ENCODE measurements around the gene CCDC200. TPM values are rescaled to one million over a fixed set of nuclear protein-coding genes. Genes with fewer than 3 reads are reported as not detected.
A peak's percentile ranks its signal among the peaks of the same experiment; 100 is the strongest.
"Not testable (repeated sequence)": the region's sequence is repeated elsewhere in the genome, so short reads cannot be mapped to it uniquely, and the experiment has no call there.

CCDC200 gene
- not detected for total RNA-seq
- long read RNA-seq, partial matches to known transcripts = 0 of 15 reads
- long read RNA-seq, other reads (novel, unspliced or antisense) = 15 of 15 reads

- DNase-seq (ENCODE audit: low spot score); intact Hi-C loops (cut with DNase I): not testable (repeated sequence)
Observed at GRCh38 chr17:43228020-43228782, at the start of gene CCDC200. Gene CCDC200, minus strand, starts transcription at chr17:43228623. Its CDS starts 69 bp downstream, at chr17:43228554.

GRCh38 chr17:43272914-43273313 is 44.5 kb upstream of the CCDC200 start:
- DNase-seq (ENCODE audit: low spot score); intact Hi-C loops (cut with DNase I): not testable (repeated sequence)

DNA sequence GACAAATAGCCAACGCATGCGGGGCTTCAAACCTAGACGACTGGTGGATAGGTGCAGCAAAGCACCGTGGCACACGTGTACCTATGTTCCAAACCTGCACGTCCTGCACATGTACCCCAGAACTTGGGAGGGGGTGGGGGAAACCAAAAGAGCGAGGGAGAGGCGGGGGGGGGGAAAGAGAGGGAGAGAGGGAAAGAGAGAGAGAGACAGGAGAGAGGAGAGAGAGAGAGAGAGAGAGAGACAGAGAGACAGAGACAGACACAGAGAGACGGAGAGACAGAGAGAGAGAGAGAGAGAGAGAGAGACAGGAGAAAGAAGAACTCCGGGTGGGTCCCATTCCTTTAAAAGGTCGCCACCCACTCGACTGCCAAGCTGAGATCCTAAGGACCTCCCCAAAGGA is 44.1 kb upstream of the CCDC200 start:
- intact Hi-C loops (cut with DNase I); DNase-seq (ENCODE audit: low spot score): not testable (repeated sequence)

DNA sequence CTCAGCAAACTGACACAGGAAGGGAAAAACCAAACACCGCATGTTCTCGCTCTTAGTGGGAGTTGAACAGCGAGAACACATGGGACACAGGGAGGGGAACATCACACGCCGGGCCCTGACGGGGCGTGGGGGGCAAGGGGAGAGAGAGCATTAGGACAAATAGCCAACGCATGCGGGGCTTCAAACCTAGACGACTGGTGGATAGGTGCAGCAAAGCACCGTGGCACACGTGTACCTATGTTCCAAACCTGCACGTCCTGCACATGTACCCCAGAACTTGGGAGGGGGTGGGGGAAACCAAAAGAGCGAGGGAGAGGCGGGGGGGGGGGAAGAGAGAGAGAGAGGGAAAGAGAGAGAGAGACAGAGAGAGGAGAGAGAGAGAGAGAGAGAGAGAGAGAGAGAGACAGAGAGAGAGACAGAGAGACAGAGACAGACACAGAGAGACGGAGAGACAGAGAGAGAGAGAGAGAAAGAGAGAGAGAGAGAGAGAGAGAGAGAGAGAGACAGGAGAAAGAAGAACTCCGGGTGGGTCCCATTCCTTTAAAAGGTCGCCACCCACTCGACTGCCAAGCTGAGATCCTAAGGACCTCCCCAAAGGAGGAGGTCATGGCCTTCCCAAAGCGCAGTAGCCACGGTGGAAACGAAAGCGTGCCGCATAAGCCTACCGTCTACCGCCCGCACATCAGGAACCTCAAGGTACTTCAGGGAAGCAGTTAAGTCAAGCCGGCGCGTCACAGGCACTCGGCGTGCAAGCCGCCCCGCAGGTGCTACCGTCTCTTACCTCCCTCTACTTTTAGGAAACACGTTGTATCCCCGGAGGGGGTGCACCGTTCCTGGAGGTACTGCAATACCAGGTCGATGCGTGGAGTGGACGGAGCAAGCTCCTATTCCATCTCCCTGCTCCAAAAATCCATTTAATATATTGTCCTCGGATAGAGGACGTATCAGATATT is 42.4 kb upstream of the CCDC200 start:
- intact Hi-C loops (cut with DNase I); DNase-seq (ENCODE audit: low spot score): not testable (repeated sequence)

- DNase-seq (ENCODE audit: low spot score); intact Hi-C loops (cut with DNase I): not testable (repeated sequence)
Observed at GRCh38 chr17:43246456-43246855, 18.0 kb upstream of the CCDC200 start.

GRCh38 chr17:43240596-43241352 is 12.4 kb upstream of the CCDC200 start:
- DNase-seq (ENCODE audit: low spot score); intact Hi-C loops (cut with DNase I): not testable (repeated sequence)

- DNase-seq (ENCODE audit: low spot score); intact Hi-C loops (cut with DNase I): not testable (repeated sequence)
Observed at GRCh38 chr17:43239597-43239996, 11.2 kb upstream of the CCDC200 start.

DNA sequence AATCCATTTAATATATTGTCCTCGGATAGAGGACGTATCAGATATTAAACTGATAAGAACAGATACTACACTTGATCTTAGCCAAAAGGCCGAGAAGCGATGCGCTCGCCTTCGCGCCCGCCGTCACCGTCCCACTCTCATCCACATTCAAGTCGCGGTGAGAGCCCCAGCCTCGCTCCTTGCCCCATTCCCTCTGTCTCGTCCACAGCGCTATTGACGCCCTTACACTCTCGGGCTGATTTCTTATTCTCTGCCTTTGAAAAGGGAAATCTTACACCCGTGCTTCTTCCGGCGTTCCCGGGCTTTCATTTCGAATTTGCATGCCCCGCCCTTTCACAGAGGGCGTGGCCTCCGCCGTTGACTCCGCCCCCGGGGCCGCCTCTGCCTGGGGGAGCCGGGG is 5.5 kb upstream of the CCDC200 start, which contains the start of gene RNU2-1:
RNU2-1 (minus strand) TSS at position 101 of the 400 bp plus-strand sequence.
- intact Hi-C loops (cut with DNase I); DNase-seq (ENCODE audit: low spot score): not testable (repeated sequence)

- intact Hi-C loops (cut with DNase I); DNase-seq (ENCODE audit: low spot score): not testable (repeated sequence)
Observed at GRCh38 chr17:43233263-43233662, 4.8 kb upstream of the CCDC200 start.

- intact Hi-C loops (cut with DNase I) = not testable (repeated sequence)
- peak; percentile 17 for DNase-seq (ENCODE audit: low spot score)
Observed at GRCh38 chr17:43232021-43232699, 3.7 kb upstream of the CCDC200 start.

DNA sequence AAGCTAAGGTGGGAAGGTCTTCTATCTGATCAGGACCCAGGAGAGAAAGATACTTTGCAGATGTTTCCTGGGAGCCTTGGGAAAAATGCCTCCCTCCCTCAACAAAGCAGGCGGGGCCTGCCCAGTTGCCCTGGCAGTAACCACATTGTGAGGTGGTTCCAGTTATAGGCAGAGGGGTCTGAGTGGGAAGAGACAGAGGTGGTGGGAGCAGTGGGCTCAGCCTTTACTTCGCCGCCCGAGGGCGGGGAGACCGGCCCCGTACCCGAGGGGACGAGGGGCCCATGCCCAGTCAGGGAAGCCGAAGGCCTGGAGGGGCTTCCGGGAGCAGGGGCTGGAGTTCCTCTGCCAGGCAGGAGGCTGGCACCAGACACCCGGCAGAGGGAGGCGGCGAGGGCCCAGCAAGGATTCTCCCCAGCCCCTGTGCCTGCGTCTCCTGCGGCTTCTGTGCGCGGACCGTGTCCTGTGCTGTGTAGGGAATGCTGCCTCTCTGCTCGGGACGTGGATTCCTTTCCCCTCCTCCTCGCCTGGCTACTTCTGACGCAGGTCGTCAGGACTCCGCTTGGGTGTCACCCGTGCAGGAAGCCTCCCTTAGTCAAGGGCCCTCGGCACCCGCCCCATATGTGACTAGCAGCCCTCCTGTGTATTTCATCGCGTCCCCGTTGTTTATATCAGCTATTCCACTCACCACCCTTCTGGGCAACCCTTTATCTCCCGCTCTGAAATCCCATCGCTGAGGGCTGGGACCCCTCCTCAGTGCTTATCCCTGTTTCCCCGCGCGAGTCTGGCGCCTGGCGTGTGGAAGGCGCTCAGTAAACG is 3.0 kb upstream of the CCDC200 start:
- intact Hi-C loops (cut with DNase I) = not testable (repeated sequence)
- peak; percentile 46 for DNase-seq (ENCODE audit: low spot score)

- DNase-seq (ENCODE audit: low spot score) = no peak
- intact Hi-C loops (cut with DNase I) = no loop called here
Observed at GRCh38 chr17:43226393-43226792, 2.0 kb downstream of the CCDC200 start.

GRCh38 chr17:43224146-43224705 is 4.2 kb downstream of the CCDC200 start:
- DNase-seq (ENCODE audit: low spot score) = no peak
- intact Hi-C loops (cut with DNase I) = no loop called here

- intact Hi-C loops (cut with DNase I) = no loop called here
- no peak for DNase-seq (ENCODE audit: low spot score)
Observed at GRCh38 chr17:43220511-43221125, 7.8 kb downstream of the CCDC200 start.

DNA sequence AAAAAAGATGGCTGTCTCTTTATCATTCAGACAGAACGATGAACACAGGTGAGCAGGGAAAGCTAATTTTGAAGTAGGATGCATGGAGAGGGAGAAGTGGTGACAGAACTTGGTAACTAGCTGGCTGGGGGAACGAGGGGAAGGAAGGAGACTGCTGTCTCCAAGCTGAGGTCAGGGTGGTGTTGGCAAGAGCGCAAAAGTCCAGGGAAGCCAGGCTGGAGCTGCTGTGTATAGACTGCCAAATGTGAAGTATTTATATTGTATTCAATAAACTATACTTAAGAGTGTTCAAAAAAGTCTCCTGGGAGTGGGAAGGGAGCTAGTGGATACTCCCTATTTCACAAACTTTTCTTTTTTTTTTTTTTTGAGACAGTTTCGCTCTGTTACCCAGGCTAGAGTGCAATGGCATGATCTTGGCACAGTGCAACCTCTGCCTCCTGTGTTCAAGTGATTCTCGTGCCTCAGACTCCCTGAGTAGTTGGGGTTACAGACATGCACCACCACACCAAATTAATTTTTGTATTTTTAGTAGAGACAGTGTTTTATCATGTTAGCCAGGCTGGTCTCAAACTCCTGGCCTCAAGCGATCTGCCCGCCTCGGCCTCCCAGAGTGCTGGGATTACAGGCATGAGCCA is 8.6 kb downstream of the CCDC200 start:
- intact Hi-C loops (cut with DNase I) = no loop called here

DNA sequence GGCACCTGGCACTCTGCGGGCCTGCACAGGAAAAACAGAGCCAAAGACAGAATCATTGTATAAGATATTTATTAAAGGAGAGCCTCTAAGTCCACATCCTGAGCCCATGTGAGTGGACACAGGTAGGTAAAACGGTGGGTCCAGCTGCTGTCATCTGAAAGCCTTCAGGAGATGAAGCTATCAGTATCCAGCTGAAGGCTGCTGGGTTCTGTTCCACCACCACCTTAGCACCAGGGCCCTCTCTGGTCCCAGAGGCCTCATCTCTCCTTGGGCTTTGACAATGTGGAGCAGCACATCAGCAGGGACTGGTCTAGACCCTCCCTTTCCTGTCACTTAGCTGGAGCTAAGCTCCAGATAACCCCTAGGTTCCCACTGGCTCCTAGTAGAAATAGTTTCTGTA is 9.4 kb downstream of the CCDC200 start:
- intact Hi-C loops (cut with DNase I) = no loop called here
- no peak for DNase-seq (ENCODE audit: low spot score)

More for the DNA sequence above, 8.6 kb downstream of the CCDC200 start:
- DNase-seq (ENCODE audit: low spot score) = no peak

DNA sequence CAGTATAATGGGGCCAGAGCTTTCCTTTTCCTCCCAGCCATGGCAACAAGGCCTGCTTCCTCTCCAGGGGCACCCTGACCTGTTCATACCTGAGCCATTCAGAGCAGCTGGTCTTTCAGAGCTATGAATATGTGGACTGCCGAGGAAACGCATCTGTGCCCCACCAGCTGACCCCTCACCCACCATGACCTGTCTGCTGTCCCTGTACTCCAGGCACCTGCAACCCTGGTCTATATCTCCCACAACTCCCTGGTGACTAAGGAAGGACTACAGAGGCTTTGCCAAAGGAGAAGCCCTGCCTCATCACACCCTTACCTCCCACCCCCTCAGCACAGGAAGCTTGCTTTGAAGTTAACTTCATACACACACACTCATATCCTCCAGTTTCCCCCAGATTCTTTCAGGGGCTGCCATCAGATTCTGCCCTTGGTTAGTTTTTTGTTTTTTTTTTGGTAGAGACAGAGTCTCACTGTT is 10.8 kb downstream of the CCDC200 start:
- no peak for DNase-seq (ENCODE audit: low spot score)
- intact Hi-C loops (cut with DNase I) = no loop called here
